Measurements from ENCODE around the gene THAP5.

- TF ChIP-seq, protein P1, sequence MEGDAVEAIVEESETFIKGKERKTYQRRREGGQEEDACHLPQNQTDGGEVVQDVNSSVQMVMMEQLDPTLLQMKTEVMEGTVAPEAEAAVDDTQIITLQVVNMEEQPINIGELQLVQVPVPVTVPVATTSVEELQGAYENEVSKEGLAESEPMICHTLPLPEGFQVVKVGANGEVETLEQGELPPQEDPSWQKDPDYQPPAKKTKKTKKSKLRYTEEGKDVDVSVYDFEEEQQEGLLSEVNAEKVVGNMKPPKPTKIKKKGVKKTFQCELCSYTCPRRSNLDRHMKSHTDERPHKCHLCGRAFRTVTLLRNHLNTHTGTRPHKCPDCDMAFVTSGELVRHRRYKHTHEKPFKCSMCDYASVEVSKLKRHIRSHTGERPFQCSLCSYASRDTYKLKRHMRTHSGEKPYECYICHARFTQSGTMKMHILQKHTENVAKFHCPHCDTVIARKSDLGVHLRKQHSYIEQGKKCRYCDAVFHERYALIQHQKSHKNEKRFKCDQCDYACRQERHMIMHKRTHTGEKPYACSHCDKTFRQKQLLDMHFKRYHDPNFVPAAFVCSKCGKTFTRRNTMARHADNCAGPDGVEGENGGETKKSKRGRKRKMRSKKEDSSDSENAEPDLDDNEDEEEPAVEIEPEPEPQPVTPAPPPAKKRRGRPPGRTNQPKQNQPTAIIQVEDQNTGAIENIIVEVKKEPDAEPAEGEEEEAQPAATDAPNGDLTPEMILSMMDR (IDR thresholded peaks at IDR 0.05; ENCODE audit: low read depth, low read length, poor library complexity, severe bottlenecking), result no peak
- TF ChIP-seq EZH2phosphoT487 (IDR thresholded peaks at IDR 0.05; ENCODE audit: borderline replicate concordance, low read length), result no peak
Measured at GRCh38 chr7:108584211-108584610, 14.7 kb upstream of the THAP5 start.

Measured in DOHH2 (cell line).